SU-DHL-6 (cell line): Measurements from ENCODE around the gene GIGYF1.

ENCODE experiments used
- H2AFZ ChIP-seq: fragments of 200-600 bp; sonication (generic); 2 replicates; pipeline ENCODE4 v1.6.1; 2014; ENCODE audit warnings: low read depth, mild to moderate bottlenecking, moderate library complexity, mixed read lengths, antibody characterized with exemption, low read length; ENCODE audit not compliant: severe bottlenecking
- H3F3A ChIP-seq: fragments of 200-600 bp; shearing (Covaris generic); 2 replicates; pipeline ENCODE4 v1.6.0; 2016; ENCODE audit warnings: antibody characterized with exemption, mild to moderate bottlenecking; ENCODE audit not compliant: insufficient read depth
- H3K27ac ChIP-seq: fragments of 200-600 bp; sonication (generic); 2 replicates; pipeline ENCODE4 v1.5.1; 2016; ENCODE audit warnings: low read depth, mild to moderate bottlenecking, low read length, moderate library complexity, mixed read lengths
- H3K27me3 ChIP-seq: fragments of 200-600 bp; sonication (generic), shearing (Covaris generic); 2 replicates; pipeline ENCODE4 v1.6.0; 2014; ENCODE audit warnings: mild to moderate bottlenecking, low read length
- H3K36me3 ChIP-seq: fragments of 200-600 bp; sonication (generic); 2 replicates; pipeline ENCODE4 v1.6.1; 2014; ENCODE audit warnings: mild to moderate bottlenecking, low read length, mixed read lengths
- H3K4me2 ChIP-seq: fragments of 300-600, 200-600 bp; shearing (Covaris generic), sonication (generic); 2 replicates; pipeline ENCODE4 v1.6.0; 2014; ENCODE audit warnings: low read length, low read depth, mild to moderate bottlenecking; ENCODE audit not compliant: poor library complexity, severe bottlenecking
- H3K4me3 ChIP-seq: fragments of 200-600 bp; sonication (generic); 2 replicates; pipeline ENCODE4 v1.5.1; 2014; ENCODE audit warnings: antibody characterized with exemption, low read length, mild to moderate bottlenecking, mixed read lengths; ENCODE audit not compliant: insufficient read depth, poor library complexity, severe bottlenecking
- H3K79me2 ChIP-seq: fragments of 200-600 bp; sonication (generic); 2 replicates; pipeline ENCODE4 v1.6.1; 2014; ENCODE audit warnings: mild to moderate bottlenecking, low read length, moderate library complexity; ENCODE audit not compliant: insufficient read depth
- H3K9ac ChIP-seq: fragments of 200-600 bp; sonication (generic); 2 replicates; pipeline ENCODE4 v1.7.0; 2014; ENCODE audit warnings: mild to moderate bottlenecking, low read length
- H3K9me2 ChIP-seq: fragments of 200-600 bp; sonication (generic); replicated peaks from 2 replicates; pipeline ENCODE4 v1.6.1; 2014; ENCODE audit warnings: low read length; ENCODE audit not compliant: insufficient read depth
- H3K9me3 ChIP-seq: fragments of 200-600 bp; sonication (generic); 2 replicates; pipeline ENCODE4 v1.6.1; 2014; ENCODE audit warnings: low read length, mixed read lengths; ENCODE audit not compliant: insufficient read depth
- H4K20me1 ChIP-seq: fragments of 200-600 bp; sonication (generic); 2 replicates; pipeline ENCODE4 v1.6.1; 2014; ENCODE audit warnings: low read depth, mild to moderate bottlenecking, antibody characterized with exemption, low read length, moderate library complexity, mixed read lengths
- CTCF ChIP-seq: fragments of 200-600 bp; sonication (generic); IDR thresholded peaks from one replicate; pipeline ENCODE4 v1.5.1; 2017; ENCODE audit warnings: antibody characterized with exemption, mild to moderate bottlenecking, low read length, moderate library complexity; ENCODE audit not compliant: insufficient read depth, poor library complexity, severe bottlenecking
- EZH2phosphoT487 ChIP-seq: fragments of 200-600 bp; sonication (generic), shearing (Covaris generic); conservative IDR thresholded peaks from 2 replicates; pipeline ENCODE4 v1.6.1; 2018; ENCODE audit warnings: mild to moderate bottlenecking, antibody characterized with exemption, low read length, moderate library complexity, mixed read lengths

Gene GIGYF1

GRCh38 chr7:100694098-100694745 is at the start of gene GIGYF1:
GIGYF1 (minus strand) TSS chr7:100694250; CDS start chr7:100688238, 6,012 bp downstream.
- H3K9ac ChIP-seq, result peak within 1 kb of the TSS; percentile 88
- H3F3A ChIP-seq, result peaks cover 24% of the 10 kb centered on the region
- peaks cover 32% of the 10 kb centered on the region for H3K79me2 ChIP-seq
- H3K9me3 ChIP-seq, result no peaks in the 10 kb centered on the region
- no peaks in the 10 kb centered on the region for H3K9me2 ChIP-seq
- peak within 1 kb of the TSS; percentile 77 for H3K4me3 ChIP-seq
- H3K36me3 ChIP-seq, result no peaks in the 10 kb centered on the region
- peaks cover 9% of the 10 kb centered on the region; the same call in 1 of the 2 replicates for H4K20me1 ChIP-seq
- no peak within 1 kb of the TSS for H3K27ac ChIP-seq
- TF ChIP-seq CTCF (no peak), EZH2phosphoT487 (no peak)
- no peaks in the 10 kb centered on the region for H3K27me3 ChIP-seq
- peak within 1 kb of the TSS; percentile 85 for H2AFZ ChIP-seq
- peak within 1 kb of the TSS; percentile 91 for H3K4me2 ChIP-seq

GRCh38 chr7:100739934-100740333 is 45.9 kb upstream of the GIGYF1 start:
- Histone ChIP-seq H3K36me3 (no peaks in the 10 kb centered on the region), H3F3A (no peaks in the 10 kb centered on the region), H3K9me3 (no peaks in the 10 kb centered on the region), H4K20me1 (no peaks in the 10 kb centered on the region), H3K4me3 (no peak overlapping the region), H3K9ac (no peak overlapping the region), H3K9me2 (no peaks in the 10 kb centered on the region), H3K4me2 (no peak overlapping the region), H3K27me3 (no peaks in the 10 kb centered on the region), H3K27ac (no peak overlapping the region), H3K79me2 (no peaks in the 10 kb centered on the region), H2AFZ (no peak overlapping the region)
- TF ChIP-seq CTCF (no peak), EZH2phosphoT487 (no peak)

- Histone ChIP-seq H3K36me3 (no peaks in the 10 kb centered on the region), H3K27me3 (no peaks in the 10 kb centered on the region), H3F3A (no peaks in the 10 kb centered on the region), H3K9ac (no peak overlapping the region), H3K9me2 (no peaks in the 10 kb centered on the region), H4K20me1 (no peaks in the 10 kb centered on the region), H2AFZ (no peak overlapping the region), H3K27ac (no peak overlapping the region), H3K4me2 (no peak overlapping the region), H3K79me2 (no peaks in the 10 kb centered on the region), H3K9me3 (no peaks in the 10 kb centered on the region), H3K4me3 (no peak overlapping the region)
- no peak for TF ChIP-seq EZH2phosphoT487
- TF ChIP-seq CTCF, result no peak
Measured at GRCh38 chr7:100736671-100737070, 42.6 kb upstream of the GIGYF1 start.
